H9 (cell line): ENCODE measurements around the gene PDCD1. TPM values are rescaled to one million over a fixed set of nuclear protein-coding genes. Genes with fewer than 3 reads are reported as not detected.

Experiments used
- DNase-seq: peaks from one replicate; pipeline ENCODE4 v3.0.0-alpha.2; 2017
- H2AFZ ChIP-seq: one replicate; pipeline ENCODE4 v1.6.1; 2013; ENCODE audit warnings: mild to moderate bottlenecking, low read length, control low read depth, moderate library complexity
- H2AK5ac ChIP-seq: 2 replicates; pipeline ENCODE4 v1.6.1; 2013; ENCODE audit warnings: low read length, control low read depth, mixed read lengths; ENCODE audit not compliant: insufficient read length
- H2BK120ac ChIP-seq: one replicate; pipeline ENCODE4 v1.6.1; 2013; ENCODE audit warnings: low read depth, mild to moderate bottlenecking, low read length, control low read depth, inconsistent platforms; ENCODE audit not compliant: poor library complexity, severe bottlenecking
- H2BK12ac ChIP-seq: 2 replicates; pipeline ENCODE4 v1.6.1; 2013; ENCODE audit warnings: low read length, control low read depth, mixed read lengths, low read depth; ENCODE audit not compliant: insufficient read length
- H2BK15ac ChIP-seq: 2 replicates; pipeline ENCODE4 v1.6.1; 2013; ENCODE audit warnings: low read depth, low read length, control low read depth
- H2BK20ac ChIP-seq: one replicate; pipeline ENCODE4 v1.6.1; 2013; ENCODE audit warnings: low read depth, mild to moderate bottlenecking, low read length, control low read depth, inconsistent platforms; ENCODE audit not compliant: poor library complexity, severe bottlenecking
- H2BK5ac ChIP-seq: 2 replicates; pipeline ENCODE4 v1.6.1; 2013; ENCODE audit warnings: low read length, control low read depth, mixed read lengths; ENCODE audit not compliant: insufficient read length
- H3K14ac ChIP-seq: 2 replicates; pipeline ENCODE4 v1.6.1; 2013; ENCODE audit warnings: low read length, control low read depth; ENCODE audit not compliant: insufficient read depth
- H3K18ac ChIP-seq: 2 replicates; pipeline ENCODE4 v1.6.1; 2013; ENCODE audit warnings: low read depth, mild to moderate bottlenecking, mixed read lengths, low read length, control low read depth; ENCODE audit not compliant: insufficient read length
- H3K23ac ChIP-seq: 2 replicates; pipeline ENCODE4 v1.6.1; 2013; ENCODE audit warnings: low read length, control low read depth, mixed read lengths, low read depth; ENCODE audit not compliant: insufficient read length
- H3K23me2 ChIP-seq: 2 replicates; pipeline ENCODE4 v1.6.1; 2013; ENCODE audit warnings: low read depth, mild to moderate bottlenecking, mixed read lengths, low read length, control low read depth; ENCODE audit not compliant: insufficient read length, poor library complexity, severe bottlenecking
- H3K27ac ChIP-seq: 2 replicates; pipeline ENCODE4 v1.5.1; 2013; ENCODE audit warnings: low read length, control low read depth, mixed read lengths, low read depth; ENCODE audit not compliant: insufficient read length
- H3K27me3 ChIP-seq: 2 replicates; pipeline ENCODE4 v1.6.1; 2013; ENCODE audit warnings: low read length, control low read depth, inconsistent platforms; ENCODE audit not compliant: insufficient read depth
- H3K4ac ChIP-seq: 2 replicates; pipeline ENCODE4 v1.6.1; 2013; ENCODE audit warnings: low read depth, mild to moderate bottlenecking, control low read depth, inconsistent platforms, low read length, moderate library complexity
- H3K4me1 ChIP-seq: 2 replicates; pipeline ENCODE4 v1.6.1; 2013; ENCODE audit warnings: low read length, control low read depth, inconsistent platforms; ENCODE audit not compliant: insufficient read depth
- H3K4me2 ChIP-seq: 2 replicates; pipeline ENCODE4 v1.6.1; 2013; ENCODE audit warnings: low read length, control low read depth, mixed read lengths; ENCODE audit not compliant: insufficient read length, insufficient read depth
- H3K56ac ChIP-seq: 2 replicates; pipeline ENCODE4 v1.6.1; 2013; ENCODE audit warnings: low read depth, mild to moderate bottlenecking, mixed read lengths, low read length, control low read depth; ENCODE audit not compliant: insufficient read length
- H3K79me1 ChIP-seq: 2 replicates; pipeline ENCODE4 v1.6.1; 2013; ENCODE audit warnings: low read depth, mild to moderate bottlenecking, moderate library complexity, low read length, control low read depth, inconsistent platforms; ENCODE audit not compliant: insufficient read depth, poor library complexity, severe bottlenecking
- H3K79me2 ChIP-seq: 2 replicates; pipeline ENCODE4 v1.6.1; 2013; ENCODE audit warnings: low read length, control low read depth, inconsistent platforms; ENCODE audit not compliant: insufficient read depth
- H3K9ac ChIP-seq: 2 replicates; pipeline ENCODE4 v1.6.1; 2013; ENCODE audit warnings: low read length, control low read depth, mixed read lengths; ENCODE audit not compliant: insufficient read length; ENCODE audit errors: extremely low read depth
- H3K9me3 ChIP-seq: one replicate; pipeline ENCODE4 v1.6.1; 2013; ENCODE audit warnings: low read depth, low read length, inconsistent platforms; ENCODE audit not compliant: control insufficient read depth
- H3T11ph ChIP-seq: one replicate; pipeline ENCODE4 v1.6.1; 2013; ENCODE audit warnings: mild to moderate bottlenecking, low read length, control low read depth, inconsistent platforms
- H4K20me1 ChIP-seq: one replicate; pipeline ENCODE4 v1.6.1; 2013; ENCODE audit not compliant: control insufficient read depth, insufficient read length, insufficient read depth
- H4K5ac ChIP-seq: 2 replicates; pipeline ENCODE4 v1.6.1; 2013; ENCODE audit warnings: low read depth, mild to moderate bottlenecking, mixed read lengths, low read length, control low read depth; ENCODE audit not compliant: insufficient read length
- H4K8ac ChIP-seq: replicated peaks from 2 replicates; pipeline ENCODE4 v1.6.1; 2013; ENCODE audit warnings: low read length, control low read depth, mixed read lengths, low read depth; ENCODE audit not compliant: insufficient read length
- H4K91ac ChIP-seq: 2 replicates; pipeline ENCODE4 v1.6.1; 2013; ENCODE audit warnings: low read depth, mild to moderate bottlenecking, moderate library complexity, mixed read lengths, low read length, control low read depth; ENCODE audit not compliant: insufficient read length
- H3K27ac Mint-ChIP-seq, 3 experiments: 2 replicates in 2 of 3; 3 replicates in 1 of 3; pipeline ENCODE4 v1.8.0; 2020 to 2021; ENCODE audit warnings: mixed read lengths in 3 of 3, mild to moderate bottlenecking in 1 of 3, moderate library complexity in 1 of 3
- H3K27me3 Mint-ChIP-seq: 2 replicates; pipeline ENCODE4 v1.8.0; 2021; ENCODE audit warnings: low read depth, mild to moderate bottlenecking, moderate library complexity, mixed read lengths
- H3K36me3 Mint-ChIP-seq, 3 experiments: 2 replicates in 2 of 3; 3 replicates in 1 of 3; pipeline ENCODE4 v1.8.0; 2020 to 2021; ENCODE audit warnings: low read depth in 3 of 3, mixed read lengths in 3 of 3; ENCODE audit not compliant: insufficient read depth in 1 of 3
- H3K4me1 Mint-ChIP-seq, 2 experiments: 2 replicates each; pipeline ENCODE4 v1.8.0; 2020; ENCODE audit warnings: mixed read lengths in 2 of 2
- H3K4me3 Mint-ChIP-seq, 2 experiments: 2 replicates in 1 of 2; 3 replicates in 1 of 2; pipeline ENCODE4 v1.8.0; 2020 to 2021; ENCODE audit warnings: mild to moderate bottlenecking in 2 of 2, mixed read lengths in 2 of 2, moderate library complexity in 1 of 2
- H3K9me3 Mint-ChIP-seq, 2 experiments: 2 replicates in 1 of 2; 3 replicates in 1 of 2; pipeline ENCODE4 v1.8.0; 2020; ENCODE audit warnings: mild to moderate bottlenecking in 2 of 2, mixed read lengths in 2 of 2, moderate library complexity in 1 of 2
- WGBS: extraction: QIAGEN DNeasy Blood & Tissue Kit; methylation state at CpG from one replicate; pipeline ENCODE4 v1.1.7; 2013; ENCODE audit warnings: missing lambda C conversion rate, low lambda C conversion rate, mixed read lengths; ENCODE audit not compliant: insufficient read length; ENCODE audit errors: extremely low coverage; 5-methylcytosine and 5-hydroxymethylcytosine counted together
- total RNA-seq: library from RNA; stranded (reverse); gene quantifications from 2 replicates; pipeline ENCODE4 v1.2.1, GENCODE V29; 2021
- TF ChIP-seq, protein P1 (sequence below): fragments of 200-600 bp; sonication (generic); conservative IDR thresholded peaks from 3 replicates; pipeline ENCODE4 v1.8.0; 2021; ENCODE audit warnings: antibody characterized with exemption, mild to moderate bottlenecking

PDCD1 gene
- total RNA-seq, 1 experiment from 2014 or later, result 1.6 TPM

DNA sequence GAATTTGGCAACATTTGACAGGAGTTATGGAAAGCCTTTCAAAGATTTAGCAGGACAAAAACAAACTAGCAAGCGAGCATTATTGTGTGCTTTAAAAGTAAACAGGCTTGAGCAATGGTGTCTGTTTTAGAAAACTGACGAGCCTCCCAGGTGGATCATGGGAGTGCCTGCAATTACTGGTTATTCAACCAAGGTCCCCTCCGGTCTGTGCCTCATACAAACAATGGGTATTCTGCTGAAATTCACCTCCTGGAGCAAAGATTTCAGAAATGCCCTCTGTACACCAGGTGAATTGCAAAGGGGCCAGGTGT lies 33.2 kb upstream of the PDCD1 start:
- H3K9ac ChIP-seq, result no peak overlapping the region
- Mint-ChIP-seq H3K9me3 (peaks cover 14% of the 10 kb centered on the region in 2 experiments), H3K27me3 (no peaks in the 10 kb centered on the region; the same call in 1 of the 2 replicates), H3K4me1 (peaks cover 24 to 37% of the 10 kb centered on the region in 2 experiments), H3K36me3 (peaks cover 2 to 15% (median 6%) of the 10 kb centered on the region in 3 experiments; a peak in 6 of 7 replicates), H3K27ac (no peak overlapping the region), H3K4me3 (no peak overlapping the region)
- no peak overlapping the region for H2BK5ac ChIP-seq
- no peaks in the 10 kb centered on the region for H3K79me2 ChIP-seq
- no peak overlapping the region for H4K91ac ChIP-seq
- H3K4me1 ChIP-seq, result no peaks in the 10 kb centered on the region; the same call in 1 of the 2 replicates
- no peak overlapping the region for H2BK120ac ChIP-seq
- no peak overlapping the region for H4K5ac ChIP-seq
- no peak overlapping the region for H2BK20ac ChIP-seq
- H3K4ac ChIP-seq, result no peak overlapping the region
- H3T11ph ChIP-seq, result no peak overlapping the region
- H4K8ac ChIP-seq, result no peak overlapping the region
- H3K9me3 ChIP-seq, result no peaks in the 10 kb centered on the region
- H3K79me1 ChIP-seq, result no peaks in the 10 kb centered on the region
- no peak overlapping the region for H3K4me2 ChIP-seq
- no peak overlapping the region for H2AK5ac ChIP-seq
- no peak overlapping the region for H3K18ac ChIP-seq
- WGBS, result no CpG with 5 or more reads among the region's 3 CpGs
- H3K23ac ChIP-seq, result no peak overlapping the region
- H3K56ac ChIP-seq, result no peak overlapping the region
- H2BK15ac ChIP-seq, result no peak overlapping the region
- no peak overlapping the region for H3K27ac ChIP-seq
- no peak for DNase-seq
- H3K23me2 ChIP-seq, result peaks cover 4% of the 10 kb centered on the region
- no peak overlapping the region for H2AFZ ChIP-seq
- H2BK12ac ChIP-seq, result no peak overlapping the region
- no peaks in the 10 kb centered on the region for H4K20me1 ChIP-seq
- TF ChIP-seq, protein P1, sequence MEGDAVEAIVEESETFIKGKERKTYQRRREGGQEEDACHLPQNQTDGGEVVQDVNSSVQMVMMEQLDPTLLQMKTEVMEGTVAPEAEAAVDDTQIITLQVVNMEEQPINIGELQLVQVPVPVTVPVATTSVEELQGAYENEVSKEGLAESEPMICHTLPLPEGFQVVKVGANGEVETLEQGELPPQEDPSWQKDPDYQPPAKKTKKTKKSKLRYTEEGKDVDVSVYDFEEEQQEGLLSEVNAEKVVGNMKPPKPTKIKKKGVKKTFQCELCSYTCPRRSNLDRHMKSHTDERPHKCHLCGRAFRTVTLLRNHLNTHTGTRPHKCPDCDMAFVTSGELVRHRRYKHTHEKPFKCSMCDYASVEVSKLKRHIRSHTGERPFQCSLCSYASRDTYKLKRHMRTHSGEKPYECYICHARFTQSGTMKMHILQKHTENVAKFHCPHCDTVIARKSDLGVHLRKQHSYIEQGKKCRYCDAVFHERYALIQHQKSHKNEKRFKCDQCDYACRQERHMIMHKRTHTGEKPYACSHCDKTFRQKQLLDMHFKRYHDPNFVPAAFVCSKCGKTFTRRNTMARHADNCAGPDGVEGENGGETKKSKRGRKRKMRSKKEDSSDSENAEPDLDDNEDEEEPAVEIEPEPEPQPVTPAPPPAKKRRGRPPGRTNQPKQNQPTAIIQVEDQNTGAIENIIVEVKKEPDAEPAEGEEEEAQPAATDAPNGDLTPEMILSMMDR, result no peak
- H3K27me3 ChIP-seq, result no peaks in the 10 kb centered on the region
- no peak overlapping the region for H3K14ac ChIP-seq
